ENCODE measurements around the gene SNTB2.
"Not testable (repeated sequence)": the region's sequence is repeated elsewhere in the genome, so short reads cannot be mapped to it uniquely, and the experiment has no call there.

The SNTB2 gene

GRCh38 chr16:69294051-69294450 is 107.1 kb downstream of the SNTB2 start:
- no peak for DNase-seq

- not testable (repeated sequence) for DNase-seq
These were observed 109.8 kb downstream of the SNTB2 start for GRCh38 chr16:69296771-69297170.

GRCh38 chr16:69298261-69298660 is 111.3 kb downstream of the SNTB2 start:
- DNase-seq, result no peak

GRCh38 chr16:69301187-69301586 is 114.2 kb downstream of the SNTB2 start:
- DNase-seq, result no peak

- DNase-seq, result no peak
These were observed 114.9 kb downstream of the SNTB2 start for GRCh38 chr16:69301861-69302260.

- DNase-seq, result no peak
These were observed 115.3 kb downstream of the SNTB2 start for GRCh38 chr16:69302301-69302700.

- DNase-seq, result no peak
These were observed 119.1 kb downstream of the SNTB2 start for GRCh38 chr16:69306031-69306430.

- DNase-seq, result no peak
These were observed 120.1 kb downstream of the SNTB2 start for GRCh38 chr16:69307091-69307490.

GRCh38 chr16:69307856-69308255 is 120.9 kb downstream of the SNTB2 start:
- no peak for DNase-seq

- DNase-seq, result no peak
These were observed 122.4 kb downstream of the SNTB2 start for GRCh38 chr16:69309316-69309715.

GRCh38 chr16:69310653-69311532 is 123.9 kb downstream of the SNTB2 start, which contains the start of gene VPS4A:
Gene VPS4A, plus strand, starts transcription at chr16:69311350. Its CDS starts 162 bp downstream, at chr16:69311512.
- DNase-seq, result peak; percentile 85

GRCh38 chr16:69311533-69312387 is 124.8 kb downstream of the SNTB2 start:
- DNase-seq, result no peak

- peak; percentile 54 for DNase-seq
These were observed 126.5 kb downstream of the SNTB2 start for GRCh38 chr16:69313469-69313868.

GRCh38 chr16:69314534-69314933 is 127.6 kb downstream of the SNTB2 start:
- no peak for DNase-seq

GRCh38 chr16:69315486-69316311 is 128.7 kb downstream of the SNTB2 start:
- DNase-seq, result no peak

GRCh38 chr16:69316595-69317034 is 129.7 kb downstream of the SNTB2 start:
- DNase-seq, result no peak

GRCh38 chr16:69318177-69318910 is 131.4 kb downstream of the SNTB2 start:
- DNase-seq, result no peak

- no peak for DNase-seq
These were observed 131.9 kb downstream of the SNTB2 start for GRCh38 chr16:69318911-69319289.

GRCh38 chr16:69319381-69319780 is 132.4 kb downstream of the SNTB2 start:
- no peak for DNase-seq

GRCh38 chr16:69319826-69320739 is 133.1 kb downstream of the SNTB2 start:
- no peak for DNase-seq

GRCh38 chr16:69320740-69321073 is 133.7 kb downstream of the SNTB2 start:
- DNase-seq, result no peak

Data from DMS 273 treated with DMSO at 0.1 percent for 48 hours (cell line).